ENCODE measurements around the gene ROGDI.

The ROGDI gene

GRCh38 chr16:4798456-4798855 lies 4.0 kb downstream of the ROGDI start:
- no peak for FAIRE-seq
- TF ChIP-seq TAF1 (IDR thresholded peaks at IDR 0.05; ENCODE audit: borderline replicate concordance, low read depth, low read length) = no peak
- TF ChIP-seq POLR2A (IDR thresholded peaks at IDR 0.05; ENCODE audit: low read depth, low read length) = no peak
- TF ChIP-seq POLR2AphosphoS5 (IDR thresholded peaks at IDR 0.05; ENCODE audit: low read depth, low read length) = no peak
- no peak for DNase-seq (ENCODE audit: insufficient read length)

- TF ChIP-seq POLR2AphosphoS5 (IDR thresholded peaks at IDR 0.05; ENCODE audit: low read depth, low read length) = no peak
- TF ChIP-seq TAF1 (IDR thresholded peaks at IDR 0.05; ENCODE audit: borderline replicate concordance, low read depth, low read length) = no peak
- TF ChIP-seq POLR2A (IDR thresholded peaks at IDR 0.05; ENCODE audit: low read depth, low read length) = no peak
- no peak for FAIRE-seq
- no peak for DNase-seq (ENCODE audit: insufficient read length)
These were observed 4.6 kb downstream of the ROGDI start for GRCh38 chr16:4797805-4798252.

- TF ChIP-seq TAF1 (IDR thresholded peaks at IDR 0.05; ENCODE audit: borderline replicate concordance, low read depth, low read length) (no peak), POLR2AphosphoS5 (IDR thresholded peaks at IDR 0.05; ENCODE audit: low read depth, low read length) (no peak), POLR2A (IDR thresholded peaks at IDR 0.05; ENCODE audit: low read depth, low read length) (no peak)
- FAIRE-seq = no peak
- no peak for DNase-seq (ENCODE audit: insufficient read length)
These were observed 5.2 kb downstream of the ROGDI start for GRCh38 chr16:4796982-4797804.

- no peak for FAIRE-seq
- DNase-seq (ENCODE audit: insufficient read length) = no peak
- TF ChIP-seq TAF1 (IDR thresholded peaks at IDR 0.05; ENCODE audit: borderline replicate concordance, low read depth, low read length) (no peak), POLR2AphosphoS5 (IDR thresholded peaks at IDR 0.05; ENCODE audit: low read depth, low read length) (no peak), POLR2A (IDR thresholded peaks at IDR 0.05; ENCODE audit: low read depth, low read length) (no peak)
These were observed 6.4 kb downstream of the ROGDI start for GRCh38 chr16:4795828-4796572.

GRCh38 chr16:4795181-4795827 lies 7.1 kb downstream of the ROGDI start, which contains the start of gene SMIM22:
TSS of gene SMIM22 (plus strand) at chr16:4795369. CDS start at chr16:4795735, 366 bp downstream.
- DNase-seq (ENCODE audit: insufficient read length) (no peak), FAIRE-seq (no peak)
- no peak for TF ChIP-seq TAF1 (IDR thresholded peaks at IDR 0.05; ENCODE audit: borderline replicate concordance, low read depth, low read length)
- TF ChIP-seq POLR2AphosphoS5 (IDR thresholded peaks at IDR 0.05; ENCODE audit: low read depth, low read length) = no peak
- no peak for TF ChIP-seq POLR2A (IDR thresholded peaks at IDR 0.05; ENCODE audit: low read depth, low read length)

GRCh38 chr16:4792951-4793513 lies 9.4 kb downstream of the ROGDI start:
- no peak for TF ChIP-seq TAF1 (IDR thresholded peaks at IDR 0.05; ENCODE audit: borderline replicate concordance, low read depth, low read length)
- no peak for TF ChIP-seq POLR2A (IDR thresholded peaks at IDR 0.05; ENCODE audit: low read depth, low read length)
- TF ChIP-seq POLR2AphosphoS5 (IDR thresholded peaks at IDR 0.05; ENCODE audit: low read depth, low read length) = no peak
- no peak for DNase-seq (ENCODE audit: insufficient read length)
- FAIRE-seq = no peak

GRCh38 chr16:4790871-4791270 lies 11.6 kb downstream of the ROGDI start:
- TF ChIP-seq TAF1 (IDR thresholded peaks at IDR 0.05; ENCODE audit: borderline replicate concordance, low read depth, low read length) (no peak), POLR2AphosphoS5 (IDR thresholded peaks at IDR 0.05; ENCODE audit: low read depth, low read length) (no peak), POLR2A (IDR thresholded peaks at IDR 0.05; ENCODE audit: low read depth, low read length) (no peak)
- no peak for DNase-seq (ENCODE audit: insufficient read length)
- FAIRE-seq = no peak

GRCh38 chr16:4790261-4790660 lies 12.2 kb downstream of the ROGDI start:
- DNase-seq (ENCODE audit: insufficient read length) = no peak
- no peak for FAIRE-seq
- TF ChIP-seq TAF1 (IDR thresholded peaks at IDR 0.05; ENCODE audit: borderline replicate concordance, low read depth, low read length) (no peak), POLR2AphosphoS5 (IDR thresholded peaks at IDR 0.05; ENCODE audit: low read depth, low read length) (no peak), POLR2A (IDR thresholded peaks at IDR 0.05; ENCODE audit: low read depth, low read length) (no peak)

- DNase-seq (ENCODE audit: insufficient read length) (no peak), FAIRE-seq (no peak)
- TF ChIP-seq POLR2A (IDR thresholded peaks at IDR 0.05; ENCODE audit: low read depth, low read length) (no peak), POLR2AphosphoS5 (IDR thresholded peaks at IDR 0.05; ENCODE audit: low read depth, low read length) (no peak), TAF1 (IDR thresholded peaks at IDR 0.05; ENCODE audit: borderline replicate concordance, low read depth, low read length) (no peak)
These were observed 13.5 kb downstream of the ROGDI start for GRCh38 chr16:4788910-4789309.

- DNase-seq (ENCODE audit: insufficient read length) (no peak), FAIRE-seq (no peak)
- no peak for TF ChIP-seq TAF1 (IDR thresholded peaks at IDR 0.05; ENCODE audit: borderline replicate concordance, low read depth, low read length)
- TF ChIP-seq POLR2AphosphoS5 (IDR thresholded peaks at IDR 0.05; ENCODE audit: low read depth, low read length) = no peak
- no peak for TF ChIP-seq POLR2A (IDR thresholded peaks at IDR 0.05; ENCODE audit: low read depth, low read length)
These were observed 13.9 kb downstream of the ROGDI start for GRCh38 chr16:4788489-4788889.
